HG02571 (cell line): ENCODE data around the gene PRKG1.
"Not testable (repeated sequence)": the region's sequence is repeated elsewhere in the genome, so short reads cannot be mapped to it uniquely, and the experiment has no call there.

ENCODE experiments used
- ATAC-seq: cut with Tn5 transposase; IDR thresholded peaks from one replicate; pipeline ENCODE4 v1.9.1; 2021; ENCODE audit warnings: mild to moderate bottlenecking, moderate library complexity; ENCODE audit not compliant: unreplicated experiment

The PRKG1 gene

DNA sequence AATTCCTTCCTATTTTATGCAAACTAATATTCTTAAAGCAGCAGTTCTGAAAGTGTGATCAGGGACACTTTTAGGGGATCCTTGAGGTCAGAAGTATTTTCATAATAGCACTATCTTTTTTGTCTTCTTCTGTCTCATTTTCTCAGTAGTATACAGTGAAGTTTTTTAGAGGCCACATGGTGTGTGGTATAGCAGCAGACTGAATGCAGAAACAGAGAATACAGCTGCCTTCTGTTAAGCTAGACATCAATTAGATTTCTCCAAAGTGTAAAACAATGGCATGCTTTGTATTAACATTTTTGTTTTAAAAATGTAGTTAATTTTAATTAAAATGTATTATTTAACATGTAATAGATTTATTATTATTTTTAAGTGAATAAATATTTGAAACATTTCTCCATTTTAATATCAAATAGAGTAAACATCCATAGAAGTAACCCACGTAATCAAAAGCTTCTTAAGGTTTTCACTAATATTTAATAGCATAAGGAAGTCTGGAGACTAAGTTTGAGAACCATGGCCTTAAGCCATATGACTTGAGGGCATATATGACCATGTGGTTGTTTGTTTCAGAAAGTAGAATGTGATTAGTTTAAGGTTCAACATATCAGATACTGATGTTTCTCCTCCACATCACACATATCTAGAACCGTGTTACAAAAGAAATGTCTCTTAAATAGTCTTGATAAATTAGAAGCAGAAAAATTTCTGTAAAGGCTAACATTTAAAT lies 94.0 kb downstream of the PRKG1 start:
- no peak for ATAC-seq

DNA sequence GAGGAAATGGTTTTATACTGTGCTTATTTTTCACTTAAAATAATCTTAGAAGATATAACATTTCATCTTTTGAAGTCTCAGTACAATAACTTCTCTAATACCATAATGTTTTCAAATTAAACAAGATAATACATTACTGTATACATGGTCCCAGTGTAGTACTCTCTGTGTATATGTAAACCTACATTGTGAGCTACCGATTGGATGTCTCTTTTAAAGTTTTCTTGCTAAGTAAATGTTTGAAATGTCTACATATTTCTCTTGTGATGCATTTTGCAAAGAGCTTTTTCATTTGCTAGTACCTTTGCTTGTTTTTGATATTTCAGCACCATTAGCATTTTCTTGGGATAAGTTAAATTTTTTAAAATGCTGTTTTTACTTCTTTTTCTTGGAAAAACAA lies 94.8 kb downstream of the PRKG1 start:
- no peak for ATAC-seq

DNA sequence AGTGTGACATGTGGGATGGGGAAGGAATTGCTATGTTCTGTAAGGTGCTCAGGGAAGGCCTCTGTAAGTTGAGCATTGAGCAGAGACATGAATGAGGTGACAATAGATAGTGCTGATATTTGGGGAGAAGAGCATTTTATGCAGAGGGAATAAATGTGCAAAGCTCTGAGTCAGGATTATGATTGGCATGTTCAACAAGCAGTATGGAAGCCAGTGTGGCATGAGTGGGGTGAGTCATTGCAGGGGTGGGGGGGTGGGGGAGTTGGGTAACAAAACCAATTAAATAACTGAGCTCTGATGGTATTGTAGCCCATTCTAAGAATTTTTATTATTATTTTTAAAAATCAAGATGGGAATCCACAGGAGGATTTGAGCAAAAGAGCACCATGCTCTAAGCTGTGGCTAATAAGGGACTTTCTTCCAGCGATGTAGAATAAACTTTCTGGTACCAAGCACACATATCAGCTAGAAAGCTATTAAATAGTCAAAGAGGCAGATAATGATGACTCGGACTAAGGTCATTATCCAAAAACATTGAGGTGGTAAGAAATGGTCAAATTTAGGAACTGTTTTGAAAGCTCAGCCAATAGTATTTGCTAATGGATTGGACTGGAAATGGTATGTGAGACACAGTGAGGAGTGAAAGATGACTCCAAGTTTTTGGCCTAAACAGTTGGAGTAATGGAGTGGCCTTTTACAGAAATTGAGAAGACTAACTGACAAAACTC lies 96.4 kb downstream of the PRKG1 start:
- no peak for ATAC-seq

DNA sequence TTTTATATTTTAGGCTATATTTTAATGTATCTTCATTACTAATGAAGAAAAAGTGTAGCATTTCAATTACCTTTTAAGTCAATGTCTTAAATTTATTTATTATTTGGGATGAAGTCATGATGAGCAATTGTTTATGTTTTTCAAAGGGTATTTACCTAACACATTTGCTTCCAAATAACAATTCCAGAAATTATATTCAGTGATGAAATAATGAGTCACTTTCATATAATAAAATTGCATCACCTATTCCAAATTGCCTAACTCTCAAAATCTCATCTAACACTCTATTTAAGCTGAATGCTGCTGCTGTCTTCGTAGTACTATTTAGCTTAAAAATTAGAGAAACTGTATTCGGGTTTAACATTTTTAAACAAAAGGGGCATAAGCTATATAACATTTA lies 97.7 kb downstream of the PRKG1 start:
- ATAC-seq: no peak

DNA sequence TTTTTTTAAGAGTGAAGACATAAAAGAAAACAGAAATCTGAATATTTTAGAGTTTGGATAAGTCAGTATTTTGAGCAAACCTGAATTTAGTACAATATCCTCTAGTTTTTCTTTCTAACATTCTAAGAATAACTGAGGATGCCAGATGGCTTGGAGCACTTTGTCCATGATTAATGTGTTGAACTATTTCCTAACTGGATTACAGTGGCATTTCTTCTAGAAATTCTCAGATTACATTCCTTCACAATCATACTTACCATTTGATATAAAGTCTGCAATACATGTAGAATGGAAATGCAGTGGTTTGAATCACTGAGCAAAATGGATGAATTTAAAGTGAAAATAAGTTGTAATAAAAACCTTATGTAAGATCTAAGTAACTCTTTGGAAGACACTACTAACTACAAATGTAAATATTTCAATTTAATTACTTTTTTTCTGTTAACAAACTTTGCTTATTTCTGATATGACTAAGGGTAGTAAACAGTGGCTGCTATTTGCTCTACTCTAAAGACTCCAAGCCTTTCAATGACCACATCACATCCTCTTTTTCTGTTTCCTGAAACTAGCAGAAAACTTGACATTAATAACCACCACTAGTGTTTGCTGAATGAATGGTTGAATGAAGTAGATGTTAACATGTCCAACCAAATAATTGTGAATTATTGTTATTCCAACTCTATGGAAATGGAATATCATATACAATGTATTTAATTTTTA lies 102.8 kb downstream of the PRKG1 start:
- no peak for ATAC-seq

DNA sequence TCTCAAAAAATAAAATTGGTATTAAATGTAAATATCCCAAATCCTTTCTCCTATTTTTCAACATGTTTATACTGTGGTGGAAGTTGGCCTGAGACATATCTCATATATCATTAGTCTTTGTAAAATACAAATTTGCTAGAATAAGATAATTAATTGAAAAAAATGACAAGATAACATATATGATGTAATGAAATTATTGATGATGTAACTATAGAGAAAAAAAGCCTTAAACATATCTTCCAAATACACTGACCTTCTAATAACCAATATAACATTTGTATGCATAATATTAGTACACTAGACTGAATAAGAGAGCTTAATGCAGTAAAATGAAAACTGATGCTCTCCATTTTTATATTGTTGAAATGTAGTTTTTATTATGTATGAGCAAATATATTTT lies 104.3 kb downstream of the PRKG1 start:
- no peak for ATAC-seq

GRCh38 chr10:51180141-51180540 lies 105.9 kb downstream of the PRKG1 start:
- no peak for ATAC-seq

GRCh38 chr10:51183783-51184182 lies 109.5 kb downstream of the PRKG1 start:
- ATAC-seq: no peak

DNA sequence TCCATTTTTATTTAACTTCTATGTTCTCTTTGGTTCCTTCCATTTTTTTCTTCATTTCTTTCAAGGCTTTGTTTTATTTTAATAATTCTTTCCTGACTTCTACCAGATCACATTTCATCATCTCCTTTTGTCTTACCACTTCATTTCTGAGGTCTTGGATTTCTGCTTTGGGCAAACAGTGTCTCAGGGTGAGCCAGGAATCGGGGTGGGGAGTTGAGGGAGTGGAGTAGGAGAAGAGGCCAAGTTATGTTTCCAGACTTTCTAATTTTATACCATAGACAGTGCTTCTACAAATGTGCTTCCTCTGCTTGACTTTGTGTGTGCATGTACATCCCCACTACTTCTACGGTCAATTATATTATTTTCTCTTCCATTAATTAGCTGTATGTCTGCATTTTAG lies 112.1 kb downstream of the PRKG1 start:
- ATAC-seq: no peak

GRCh38 chr10:51188008-51188407 lies 113.7 kb downstream of the PRKG1 start:
- no peak for ATAC-seq

- no peak for ATAC-seq
Measured at GRCh38 chr10:51188866-51189265, 114.6 kb downstream of the PRKG1 start.

- no peak for ATAC-seq
Measured at GRCh38 chr10:51196508-51197175, 122.4 kb downstream of the PRKG1 start.

DNA sequence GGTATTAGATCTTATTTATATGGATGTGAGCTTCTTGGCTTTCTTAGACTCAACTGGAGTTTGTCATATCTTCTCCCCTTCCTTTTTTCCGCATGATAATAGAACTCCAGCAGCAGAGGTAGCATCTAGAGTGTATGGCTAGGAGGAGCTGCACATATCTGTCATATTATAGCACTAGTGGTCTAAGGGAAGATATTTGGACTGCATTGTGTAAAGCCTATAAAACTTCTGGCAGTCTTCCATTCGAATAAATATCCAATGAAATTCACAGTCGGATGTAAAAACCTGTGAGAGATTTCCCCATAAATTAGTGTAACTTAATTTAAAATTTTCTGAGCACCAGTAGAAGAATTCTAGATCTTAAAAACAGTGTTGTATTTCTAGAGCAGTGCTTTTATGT lies 123.9 kb downstream of the PRKG1 start:
- ATAC-seq: no peak

- no peak for ATAC-seq
Measured at GRCh38 chr10:51201947-51202346, 127.7 kb downstream of the PRKG1 start.

DNA sequence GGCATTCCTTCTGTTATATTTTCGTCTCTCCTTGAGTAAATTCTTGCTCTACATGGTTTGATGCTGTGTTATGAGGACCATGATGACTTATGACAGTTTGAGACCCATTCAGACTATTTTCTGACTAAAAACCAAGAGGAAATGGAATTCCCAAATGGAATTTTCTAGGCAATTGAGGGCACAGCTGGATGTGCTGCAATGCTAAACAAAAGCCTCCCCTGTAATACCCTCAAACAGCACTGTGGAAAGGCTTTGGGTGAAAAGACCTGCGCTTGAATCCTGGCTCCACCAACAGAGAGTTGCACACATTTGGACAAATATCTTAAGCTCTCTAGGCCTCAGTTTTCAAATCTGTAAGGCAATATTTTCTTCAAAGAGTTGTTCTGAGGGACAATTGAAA lies 129.1 kb downstream of the PRKG1 start:
- ATAC-seq: no peak

DNA sequence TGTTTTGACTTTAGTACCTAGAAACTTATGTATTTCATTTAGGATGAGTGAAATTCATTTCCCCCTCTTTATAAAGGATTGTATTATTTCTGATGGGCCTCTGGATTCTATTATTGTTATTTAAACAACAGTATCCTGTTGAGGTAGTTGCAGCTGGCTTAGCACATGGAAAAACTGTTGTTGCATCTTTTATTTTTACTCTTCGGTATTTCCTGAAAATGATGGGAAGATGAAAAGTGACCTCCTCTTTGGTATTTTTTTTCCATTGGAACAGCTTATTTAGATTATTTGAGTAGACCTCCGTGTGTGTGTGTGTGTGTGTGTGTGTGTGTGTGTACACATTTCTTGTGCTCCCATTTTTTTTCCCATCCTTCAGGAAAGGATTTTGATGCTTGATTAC lies 129.8 kb downstream of the PRKG1 start:
- ATAC-seq: no peak

DNA sequence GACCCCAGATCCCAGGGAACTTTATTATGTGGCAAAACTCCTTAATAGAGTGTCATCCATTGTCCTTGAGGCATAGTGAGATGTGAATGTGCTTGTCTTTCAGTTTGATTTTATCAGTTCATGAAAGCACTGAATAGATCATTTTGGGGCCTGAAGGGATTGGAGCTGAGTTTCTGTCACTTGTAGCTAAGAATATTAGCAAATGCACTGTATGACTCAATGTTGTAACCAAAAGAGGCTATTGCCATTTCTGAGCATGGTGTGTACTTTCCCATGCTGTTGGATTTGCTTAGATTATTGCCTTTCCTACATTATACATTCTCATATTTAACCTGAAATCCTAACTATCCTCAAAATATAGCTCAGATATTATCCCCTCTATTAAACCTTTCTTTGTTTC lies 130.4 kb downstream of the PRKG1 start:
- ATAC-seq: no peak

- no peak for ATAC-seq
Measured at GRCh38 chr10:51206500-51206899, 132.2 kb downstream of the PRKG1 start.

DNA sequence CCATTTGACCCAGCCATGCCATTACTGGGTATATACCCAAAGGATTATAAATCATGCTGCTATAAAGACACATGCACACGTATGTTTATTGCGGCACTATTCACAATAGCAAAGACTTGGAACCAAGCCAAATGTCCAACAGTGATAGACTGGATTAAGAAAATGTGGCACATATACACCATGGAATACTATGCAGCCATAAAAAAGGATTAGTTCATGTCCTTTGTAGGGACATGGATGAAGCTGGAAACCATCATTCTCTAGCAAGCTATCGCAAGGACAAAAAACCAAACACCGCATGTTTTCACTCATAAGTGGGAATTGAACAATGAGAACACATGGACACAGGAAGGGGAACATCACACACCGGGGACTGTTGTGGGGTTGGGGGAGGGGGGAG lies 138.7 kb downstream of the PRKG1 start:
- not testable (repeated sequence) for ATAC-seq

GRCh38 chr10:51214207-51215196 lies 140.2 kb downstream of the PRKG1 start:
- no peak for ATAC-seq
